GM23338 (cell line): Measurements from ENCODE around the gene WEE2. TPM values are rescaled to one million over a fixed set of nuclear protein-coding genes. Genes with fewer than 3 reads are reported as not detected.
"Not testable (repeated sequence)": the region's sequence is repeated elsewhere in the genome, so short reads cannot be mapped to it uniquely, and the experiment has no call there.

Experiments used
- ATAC-seq: fragments of 200-7000 bp; cut with Tn5 transposase; 3 replicates; pipeline ENCODE4 v1.9.1; 2020
- DNase-seq: peaks from one replicate; pipeline ENCODE4 v3.0.0-alpha.2; 2015; ENCODE audit warnings: low spot score
- H2AFZ ChIP-seq: fragments of 200-600 bp; sonication (generic); 2 replicates; pipeline ENCODE4 v1.8.0; 2016; ENCODE audit warnings: antibody characterized with exemption, mild to moderate bottlenecking, moderate library complexity
- H3F3A ChIP-seq: fragments of 200-600 bp; sonication (generic); replicated peaks from 2 replicates; pipeline ENCODE4 v1.8.0; 2017; ENCODE audit warnings: antibody characterized with exemption, mixed run types, low read depth
- H3K27ac ChIP-seq: fragments of 200-600 bp; sonication (generic); 2 replicates; pipeline ENCODE4 v1.6.1; 2016; ENCODE audit warnings: low read depth
- H3K27me3 ChIP-seq: fragments of 200-600 bp; sonication (generic); 2 replicates; pipeline ENCODE4 v1.8.0; 2016; ENCODE audit warnings: mild to moderate bottlenecking, mixed run types, moderate library complexity; ENCODE audit not compliant: insufficient read depth
- H3K36me3 ChIP-seq: fragments of 200-600 bp; sonication (generic); 2 replicates; pipeline ENCODE4 v1.8.0; 2016; ENCODE audit warnings: mild to moderate bottlenecking; ENCODE audit not compliant: insufficient read depth
- H3K4me1 ChIP-seq: fragments of 200-600 bp; sonication (generic); 2 replicates; pipeline ENCODE4 v1.8.0; 2016; ENCODE audit warnings: mild to moderate bottlenecking, moderate library complexity; ENCODE audit not compliant: insufficient read depth
- H3K4me2 ChIP-seq: fragments of 200-600 bp; sonication (generic); 2 replicates; pipeline ENCODE4 v1.7.1; 2017; ENCODE audit warnings: mixed run types
- H3K4me3 ChIP-seq: fragments of 200-600 bp; sonication (generic); 2 replicates; pipeline ENCODE4 v1.6.1; 2016; ENCODE audit warnings: mixed run types
- H3K79me2 ChIP-seq: fragments of 200-600 bp; sonication (generic); replicated peaks from 2 replicates; pipeline ENCODE4 v1.8.0; 2017; ENCODE audit warnings: mild to moderate bottlenecking; ENCODE audit not compliant: insufficient read depth
- H3K9me2 ChIP-seq: fragments of 200-600 bp; sonication (generic); 2 replicates; pipeline ENCODE4 v1.8.0; 2017; ENCODE audit not compliant: insufficient read depth
- H4K20me1 ChIP-seq: fragments of 200-600 bp; sonication (generic); replicated peaks from 2 replicates; pipeline ENCODE4 v1.8.0; 2017; ENCODE audit warnings: mild to moderate bottlenecking; ENCODE audit not compliant: insufficient read depth
- H3K27ac Mint-ChIP-seq: 2 replicates; pipeline ENCODE4 v1.8.0; 2020; ENCODE audit warnings: inconsistent platforms, mild to moderate bottlenecking, moderate library complexity, mixed read lengths
- H3K27me3 Mint-ChIP-seq: 3 replicates; pipeline ENCODE4 v1.8.0; 2022; ENCODE audit warnings: low read depth, mild to moderate bottlenecking, moderate library complexity, mixed read lengths, inconsistent platforms; ENCODE audit not compliant: insufficient read depth, poor library complexity
- H3K36me3 Mint-ChIP-seq: 3 replicates; pipeline ENCODE4 v1.8.0; 2021; ENCODE audit warnings: low read depth, mild to moderate bottlenecking, inconsistent platforms, moderate library complexity, mixed read lengths
- H3K4me1 Mint-ChIP-seq: 3 replicates; pipeline ENCODE4 v1.8.0; 2020; ENCODE audit warnings: mild to moderate bottlenecking, inconsistent platforms, mixed read lengths
- H3K4me3 Mint-ChIP-seq: 3 replicates; pipeline ENCODE4 v1.8.0; 2021; ENCODE audit warnings: moderate library complexity, mild to moderate bottlenecking, inconsistent platforms, mixed read lengths
- H3K9me3 Mint-ChIP-seq: 3 replicates; pipeline ENCODE4 v1.8.0; 2020; ENCODE audit warnings: moderate library complexity, mild to moderate bottlenecking, inconsistent platforms, mixed read lengths
- CTCF ChIP-seq, 2 experiments: fragments of 200-600 bp in 1 of 2; sonication (generic) in 1 of 2; conservative IDR thresholded peaks; 2 replicates each; pipeline versions ENCODE4 v1.5.1 to v1.6.1; 2016 to 2017; ENCODE audit warnings: antibody characterized with exemption in 2 of 2, low read depth in 2 of 2, mild to moderate bottlenecking in 2 of 2, moderate library complexity in 1 of 2
- ETS1 ChIP-seq: IDR thresholded peaks from 2 replicates; pipeline ENCODE4 v1.6.1; 2016; ENCODE audit warnings: antibody characterized with exemption
- JUNB ChIP-seq: IDR thresholded peaks from one replicate; pipeline ENCODE4 v1.6.1; 2016; ENCODE audit warnings: antibody characterized with exemption; ENCODE audit not compliant: unreplicated experiment
- NANOG ChIP-seq: IDR thresholded peaks from 2 replicates; pipeline ENCODE4 v1.6.1; 2016; ENCODE audit warnings: antibody characterized with exemption, borderline replicate concordance
- REST ChIP-seq: IDR thresholded peaks from one replicate; pipeline ENCODE4 v1.6.1; 2018; ENCODE audit warnings: antibody characterized with exemption; ENCODE audit not compliant: unreplicated experiment
- STAT1 ChIP-seq: IDR thresholded peaks from one replicate; pipeline ENCODE4 v1.6.1; 2016; ENCODE audit warnings: antibody characterized with exemption; ENCODE audit not compliant: unreplicated experiment
- ZNF114 ChIP-seq: fragments of 250-450 bp; sonication (Bioruptor Pico); IDR thresholded peaks from 2 replicates; pipeline ENCODE4 v1.5.0; 2020; ENCODE audit warnings: mild to moderate bottlenecking, moderate library complexity
- ZNF331 ChIP-seq: fragments of 250-450 bp; sonication (Bioruptor Pico); IDR thresholded peaks from 2 replicates; pipeline ENCODE4 v1.5.0; 2020; ENCODE audit warnings: low read depth, mild to moderate bottlenecking, moderate library complexity
- ZNF462 ChIP-seq: fragments of 250-450 bp; sonication (Bioruptor Pico); IDR thresholded peaks from 2 replicates; pipeline ENCODE4 v1.5.0; 2020; ENCODE audit warnings: mild to moderate bottlenecking, moderate library complexity
- polyA plus RNA-seq: library from polyadenylated mRNA; unstranded; fragments of >200 nt; fragmentation: Nextera tagmentation; extraction: Ambion mirVana; gene quantifications from 2 replicates; pipeline ENCODE4 v1.2.1, GENCODE V29; 2016
- total RNA-seq: library from RNA; depleted of rRNA; stranded (reverse); fragments of >200 nt; shearing (Covaris generic); gene quantifications from 2 replicates; pipeline ENCODE4 v1.2.3, GENCODE V29; 2014

Gene WEE2
- total and polyA plus RNA-seq, 2 experiments from 2014 or later = not detected

GRCh38 chr7:141763797-141764196, 55.6 kb downstream of the WEE2 start, which contains the start of gene TAS2R3 (continued):
- TF ChIP-seq ZNF462 (CRISPR knock-in tag) = no peak
- TF ChIP-seq ZNF114 (CRISPR knock-in tag) = no peak
- no peak for TF ChIP-seq ETS1
- no peak for TF ChIP-seq JUNB
- TF ChIP-seq NANOG = no peak
- no peak for TF ChIP-seq STAT1
- no peak for TF ChIP-seq REST
- TF ChIP-seq CTCF (conservative IDR thresholded peaks at IDR 0.05; ENCODE audit: low read depth in 2 of 2) = no peak
- TF ChIP-seq ZNF331 = no peak

- H4K20me1 ChIP-seq, ATAC-seq, H3F3A ChIP-seq, H3K4me1 Mint-ChIP-seq, H3K4me2 ChIP-seq, H3K36me3 ChIP-seq, H2AFZ ChIP-seq, H3K27me3 ChIP-seq, H3K4me3 ChIP-seq, H3K27me3 Mint-ChIP-seq, H3K4me3 Mint-ChIP-seq, H3K27ac ChIP-seq, H3K9me2 ChIP-seq, H3K27ac Mint-ChIP-seq, DNase-seq, H3K4me1 ChIP-seq: not testable (repeated sequence)
- Mint-ChIP-seq H3K36me3 (peaks cover 51% of the 10 kb centered on the region), H3K9me3 (peaks cover 28% of the 10 kb centered on the region)
- peaks cover 18% of the 10 kb centered on the region for H3K79me2 ChIP-seq
Observed at GRCh38 chr7:141770083-141770583, 62.0 kb downstream of the WEE2 start.
